DND-41 (cell line): Measurements from ENCODE around the gene FAM3B.

Source experiments
- ATAC-seq: fragments of 200-7000 bp; cut with Tn5 transposase; 3 replicates; pipeline ENCODE4 v1.9.1; 2021; ENCODE audit warnings: low read depth; ENCODE audit not compliant: insufficient read depth
- DNase-seq: peaks from one replicate; pipeline ENCODE4 v3.0.0-alpha.2; 2020
- H2AFZ ChIP-seq: 2 replicates; pipeline ENCODE4 v1.6.0; 2012; ENCODE audit warnings: low read depth, low read length
- H3K27ac ChIP-seq: 2 replicates; pipeline ENCODE4 v1.5.1; 2012; ENCODE audit warnings: low read length, inconsistent platforms
- H3K27me3 ChIP-seq: fragments of 200-600 bp; sonication (generic); 2 replicates; pipeline ENCODE4 v1.6.0; 2012; ENCODE audit warnings: low read length, mild to moderate bottlenecking, inconsistent platforms; ENCODE audit not compliant: insufficient read depth, poor library complexity
- H3K36me3 ChIP-seq: 2 replicates; pipeline ENCODE4 v1.5.1; 2012; ENCODE audit warnings: low read length, inconsistent platforms; ENCODE audit not compliant: insufficient read depth
- H3K4me1 ChIP-seq: 2 replicates; pipeline ENCODE4 v1.5.1; 2012; ENCODE audit warnings: mild to moderate bottlenecking, low read length; ENCODE audit not compliant: insufficient read depth
- H3K4me2 ChIP-seq: 2 replicates; pipeline ENCODE4 v1.6.0; 2012; ENCODE audit warnings: mild to moderate bottlenecking, moderate library complexity, low read length, inconsistent platforms; ENCODE audit not compliant: insufficient read depth
- H3K4me3 ChIP-seq, 2 experiments: fragments of 200-600 bp in 1 of 2; shearing (Covaris generic) in 1 of 2; 2 replicates each; pipeline ENCODE4 v1.5.1; 2012 to 2016; ENCODE audit warnings: inconsistent platforms in 2 of 2, low read length in 2 of 2, mild to moderate bottlenecking in 2 of 2, low read depth in 1 of 2, moderate library complexity in 1 of 2
- H3K79me2 ChIP-seq: 2 replicates; pipeline ENCODE4 v1.6.0; 2012; ENCODE audit warnings: low read length, inconsistent platforms; ENCODE audit not compliant: insufficient read depth
- H3K9ac ChIP-seq: 2 replicates; pipeline ENCODE4 v1.6.0; 2012; ENCODE audit warnings: low read depth, mild to moderate bottlenecking, inconsistent platforms, low read length, moderate library complexity
- H3K9me3 ChIP-seq: 2 replicates; pipeline ENCODE4 v1.5.1; 2012; ENCODE audit warnings: low read length, moderate library complexity, mild to moderate bottlenecking, inconsistent platforms; ENCODE audit not compliant: insufficient read depth, severe bottlenecking
- H4K20me1 ChIP-seq: 2 replicates; pipeline ENCODE4 v1.6.0; 2012; ENCODE audit warnings: low read length; ENCODE audit not compliant: insufficient read depth
- EZH2 ChIP-seq: IDR thresholded peaks from 3 replicates; pipeline ENCODE4 v1.6.1; 2012; ENCODE audit warnings: borderline replicate concordance, low read depth, mild to moderate bottlenecking, moderate library complexity, low read length, inconsistent platforms; ENCODE audit not compliant: severe bottlenecking
- TF ChIP-seq, protein P1 (sequence below): IDR thresholded peaks from 2 replicates; pipeline ENCODE4 v1.5.1; 2012; ENCODE audit warnings: borderline replicate concordance, low read length, moderate library complexity, mild to moderate bottlenecking; ENCODE audit not compliant: poor library complexity, severe bottlenecking; ENCODE audit errors: extremely low read depth

Gene FAM3B

DNA sequence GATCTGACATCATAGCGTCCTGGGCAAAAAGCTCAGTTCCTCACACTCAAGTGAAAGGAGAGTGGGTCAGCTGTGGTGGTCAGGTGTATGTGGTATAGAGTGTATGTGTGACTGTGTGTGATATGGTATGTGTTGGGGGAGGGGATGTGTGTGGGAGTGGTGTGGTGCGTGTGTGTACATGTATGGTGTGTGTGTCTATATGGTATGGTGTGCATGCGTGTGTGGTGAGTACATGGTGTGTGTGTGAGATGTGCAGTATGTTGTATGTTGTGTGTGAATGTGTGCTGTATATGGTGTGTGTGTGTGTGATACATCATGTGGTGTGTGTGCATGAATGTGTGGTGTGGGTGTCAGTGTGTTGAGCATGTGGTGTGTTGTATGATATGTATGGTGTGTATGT is 20.9 kb downstream of the FAM3B start:
- DNase-seq, result no peak
- Histone ChIP-seq H3K27me3 (peaks cover 6% of the 10 kb centered on the region), H3K9ac (no peak overlapping the region), H3K4me1 (no peaks in the 10 kb centered on the region), H3K79me2 (no peaks in the 10 kb centered on the region), H3K9me3 (peaks cover 8% of the 10 kb centered on the region), H3K4me2 (no peak overlapping the region), H4K20me1 (no peaks in the 10 kb centered on the region), H2AFZ (no peak overlapping the region), H3K4me3 (no peak overlapping the region), H3K27ac (no peak overlapping the region), H3K36me3 (no peaks in the 10 kb centered on the region)
- ATAC-seq, result no peak
- no peak for TF ChIP-seq EZH2
- TF ChIP-seq, protein P1, sequence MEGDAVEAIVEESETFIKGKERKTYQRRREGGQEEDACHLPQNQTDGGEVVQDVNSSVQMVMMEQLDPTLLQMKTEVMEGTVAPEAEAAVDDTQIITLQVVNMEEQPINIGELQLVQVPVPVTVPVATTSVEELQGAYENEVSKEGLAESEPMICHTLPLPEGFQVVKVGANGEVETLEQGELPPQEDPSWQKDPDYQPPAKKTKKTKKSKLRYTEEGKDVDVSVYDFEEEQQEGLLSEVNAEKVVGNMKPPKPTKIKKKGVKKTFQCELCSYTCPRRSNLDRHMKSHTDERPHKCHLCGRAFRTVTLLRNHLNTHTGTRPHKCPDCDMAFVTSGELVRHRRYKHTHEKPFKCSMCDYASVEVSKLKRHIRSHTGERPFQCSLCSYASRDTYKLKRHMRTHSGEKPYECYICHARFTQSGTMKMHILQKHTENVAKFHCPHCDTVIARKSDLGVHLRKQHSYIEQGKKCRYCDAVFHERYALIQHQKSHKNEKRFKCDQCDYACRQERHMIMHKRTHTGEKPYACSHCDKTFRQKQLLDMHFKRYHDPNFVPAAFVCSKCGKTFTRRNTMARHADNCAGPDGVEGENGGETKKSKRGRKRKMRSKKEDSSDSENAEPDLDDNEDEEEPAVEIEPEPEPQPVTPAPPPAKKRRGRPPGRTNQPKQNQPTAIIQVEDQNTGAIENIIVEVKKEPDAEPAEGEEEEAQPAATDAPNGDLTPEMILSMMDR, result no peak

DNA sequence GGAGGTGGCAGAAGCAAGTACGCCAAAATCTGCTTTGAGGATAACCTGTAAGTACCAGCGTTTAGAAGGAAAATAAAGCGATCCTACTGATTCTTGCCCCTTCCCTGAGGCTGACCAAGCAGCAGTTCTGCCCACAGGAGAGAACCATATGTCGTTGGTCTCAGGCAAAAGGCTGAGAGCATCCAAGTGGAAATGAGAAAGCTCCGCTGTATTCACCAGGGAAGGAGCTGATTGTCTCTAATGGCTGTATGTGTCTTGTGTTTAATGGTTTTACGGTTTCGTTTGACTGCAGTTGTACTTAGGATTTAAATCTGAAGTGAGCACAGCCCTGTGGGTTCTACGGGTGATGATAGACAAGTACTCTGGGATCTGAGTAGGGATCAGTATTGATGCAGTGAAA is 21.9 kb downstream of the FAM3B start:
- Histone ChIP-seq H3K27ac (no peak overlapping the region), H2AFZ (no peak overlapping the region), H3K4me1 (no peaks in the 10 kb centered on the region), H4K20me1 (no peaks in the 10 kb centered on the region), H3K4me3 (no peak overlapping the region), H3K9ac (no peak overlapping the region), H3K27me3 (peaks cover 6% of the 10 kb centered on the region), H3K9me3 (peaks cover 8% of the 10 kb centered on the region), H3K36me3 (no peaks in the 10 kb centered on the region), H3K4me2 (no peak overlapping the region), H3K79me2 (no peaks in the 10 kb centered on the region)
- TF ChIP-seq EZH2, result no peak
- TF ChIP-seq, protein P1, result no peak
- ATAC-seq, result no peak
- no peak for DNase-seq

DNA sequence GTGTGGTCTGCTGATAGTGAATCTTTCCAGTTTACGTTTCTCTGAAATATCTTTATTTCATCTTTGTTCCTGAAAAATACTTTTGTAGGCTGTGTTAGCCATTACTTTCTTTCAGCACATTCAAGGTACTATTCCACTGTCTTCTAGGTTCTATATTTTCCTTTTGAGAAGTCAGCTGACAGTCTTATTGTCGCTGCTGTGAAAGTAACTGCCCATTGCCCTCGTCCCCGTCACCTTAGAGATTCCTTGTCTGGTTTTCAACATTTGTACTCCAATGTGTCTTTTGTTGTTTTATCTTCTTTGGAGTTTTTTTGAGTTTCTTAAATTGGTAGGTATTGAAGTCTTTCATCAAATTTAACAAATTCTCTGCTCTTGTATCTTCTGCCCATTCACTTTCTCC is 25.4 kb downstream of the FAM3B start:
- no peak for TF ChIP-seq EZH2
- TF ChIP-seq, protein P1, result no peak
- ATAC-seq (no peak), DNase-seq (no peak)
- Histone ChIP-seq H3K4me2 (no peak overlapping the region), H3K4me3 (no peak overlapping the region), H2AFZ (no peak overlapping the region), H3K36me3 (no peaks in the 10 kb centered on the region), H3K27me3 (peaks cover 6% of the 10 kb centered on the region), H4K20me1 (no peaks in the 10 kb centered on the region), H3K9me3 (peaks cover 3% of the 10 kb centered on the region), H3K79me2 (no peaks in the 10 kb centered on the region), H3K27ac (no peak overlapping the region), H3K9ac (no peak overlapping the region), H3K4me1 (no peaks in the 10 kb centered on the region)

DNA sequence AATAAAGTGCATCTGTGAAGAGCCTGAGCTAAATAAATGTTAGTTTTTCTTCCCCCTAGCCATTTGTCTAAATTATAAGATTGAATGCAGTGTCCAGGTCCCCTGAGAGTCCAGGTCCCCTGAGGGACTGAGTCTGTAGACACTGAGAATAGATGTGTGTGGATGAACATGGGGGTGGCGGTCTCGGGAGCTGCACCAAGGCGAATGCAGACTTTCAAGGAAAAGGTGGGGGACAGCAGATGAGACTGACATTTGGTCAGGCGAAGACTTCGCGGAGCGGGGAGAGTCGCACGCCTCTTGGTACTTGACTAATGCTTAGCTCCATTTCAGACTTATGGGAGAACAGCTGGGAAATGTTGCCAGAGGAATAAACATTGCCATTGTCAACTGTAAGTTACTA is 27.5 kb downstream of the FAM3B start:
- Histone ChIP-seq H3K27me3 (peaks cover 6% of the 10 kb centered on the region), H3K79me2 (no peaks in the 10 kb centered on the region), H3K27ac (no peak overlapping the region), H2AFZ (no peak overlapping the region), H3K4me3 (no peak overlapping the region), H3K9me3 (peaks cover 3% of the 10 kb centered on the region), H3K36me3 (no peaks in the 10 kb centered on the region), H3K4me2 (no peak overlapping the region), H3K4me1 (no peaks in the 10 kb centered on the region), H4K20me1 (no peaks in the 10 kb centered on the region), H3K9ac (no peak overlapping the region)
- DNase-seq (no peak), ATAC-seq (no peak)
- TF ChIP-seq EZH2, result no peak
- TF ChIP-seq, protein P1, result no peak
